HG02759 (cell line): Measurements from ENCODE around the gene XRCC1.
"Not testable (repeated sequence)": the region's sequence is repeated elsewhere in the genome, so short reads cannot be mapped to it uniquely, and the experiment has no call there.

Source experiments
- ATAC-seq: cut with Tn5 transposase; IDR thresholded peaks from one replicate; pipeline ENCODE4 v1.9.1; 2021; ENCODE audit warnings: mild to moderate bottlenecking, moderate library complexity; ENCODE audit not compliant: unreplicated experiment

Gene XRCC1

DNA sequence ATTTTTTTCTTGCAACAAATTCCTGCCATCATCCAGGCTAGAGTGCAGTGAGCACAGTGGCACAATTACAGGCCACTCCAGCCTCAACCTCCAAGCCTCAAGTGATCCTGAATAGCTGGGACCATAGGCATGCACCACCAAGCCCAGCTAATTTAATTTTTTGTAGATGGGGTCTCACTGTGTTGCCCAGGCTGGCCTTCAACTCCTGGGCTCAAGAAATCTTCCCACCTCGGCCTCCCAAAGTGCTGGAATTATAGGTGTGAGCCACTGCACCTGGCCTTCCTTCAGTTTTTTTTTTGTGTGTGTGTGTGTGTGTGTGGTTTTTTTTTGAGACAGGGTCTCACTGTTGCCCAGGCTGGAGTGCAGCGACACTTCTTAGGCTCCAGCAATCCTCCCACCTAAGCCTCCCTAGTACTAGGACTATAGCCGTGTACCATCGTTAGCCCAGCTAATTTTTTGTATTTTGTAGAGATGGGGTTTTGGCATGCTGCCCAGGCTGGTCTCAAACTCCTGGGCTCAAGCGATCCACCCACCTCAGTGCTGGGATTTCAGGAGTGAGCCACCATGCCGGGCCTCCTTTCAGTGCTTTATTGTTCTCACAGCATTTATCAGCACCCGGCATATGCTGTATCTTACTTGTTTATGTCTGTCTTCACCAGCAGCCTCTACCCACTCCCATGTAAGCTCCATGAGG, 30.7 kb upstream of the XRCC1 start:
- no peak for ATAC-seq

DNA sequence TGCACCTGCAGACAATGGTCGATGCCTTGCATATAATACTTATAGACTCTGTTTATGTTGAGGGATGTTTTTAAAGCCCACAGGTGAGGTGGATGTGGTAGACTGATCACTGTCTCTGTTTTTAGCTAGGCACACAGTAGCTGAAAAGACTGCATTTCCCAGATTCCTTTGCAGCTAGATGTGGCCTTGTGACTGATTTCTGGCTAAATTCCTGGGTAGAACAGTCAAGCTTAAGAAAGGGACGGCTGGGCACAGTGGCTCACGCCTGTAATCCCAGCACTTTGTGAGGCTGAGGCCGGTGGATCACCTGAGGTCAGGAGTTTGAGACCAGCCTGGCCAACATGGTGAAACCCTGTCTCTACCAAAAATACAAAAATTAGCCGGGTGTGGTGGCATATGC, 25.0 kb upstream of the XRCC1 start:
- not testable (repeated sequence) for ATAC-seq

- no peak for ATAC-seq
Measured at GRCh38 chr19:43599635-43600295, 24.4 kb upstream of the XRCC1 start.

DNA sequence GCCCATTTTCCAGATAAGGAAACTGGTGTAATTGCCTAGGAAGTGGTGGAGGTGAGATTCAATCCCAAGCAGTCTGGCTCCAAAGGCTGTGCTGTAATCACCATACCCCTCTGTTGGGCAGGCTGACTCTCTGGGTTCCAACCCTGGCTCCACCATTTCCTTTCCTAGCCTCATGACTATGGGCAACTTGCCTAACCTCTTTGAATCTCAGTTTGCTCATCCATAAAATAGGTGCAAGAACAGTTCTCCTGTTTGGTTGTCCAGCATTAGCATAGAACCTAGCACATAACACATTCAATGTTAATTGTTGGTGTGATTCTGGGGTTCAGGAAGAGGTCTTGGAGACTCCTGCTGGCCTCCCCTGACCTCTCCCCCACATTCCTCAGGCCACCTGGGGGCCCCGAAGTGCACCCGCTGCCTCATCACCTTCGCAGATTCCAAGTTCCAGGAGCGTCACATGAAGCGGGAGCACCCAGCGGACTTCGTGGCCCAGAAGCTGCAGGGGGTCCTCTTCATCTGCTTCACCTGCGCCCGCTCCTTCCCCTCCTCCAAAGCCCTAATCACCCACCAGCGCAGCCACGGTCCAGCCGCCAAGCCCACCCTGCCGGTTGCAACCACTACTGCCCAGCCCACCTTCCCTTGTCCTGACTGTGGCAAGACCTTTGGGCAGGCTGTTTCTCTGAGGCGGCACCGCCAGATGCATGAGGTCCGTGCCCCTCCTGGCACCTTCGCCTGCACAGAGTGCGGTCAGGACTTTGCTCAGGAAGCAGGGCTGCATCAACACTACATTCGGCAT, 23.3 kb upstream of the XRCC1 start:
- ATAC-seq = no peak

DNA sequence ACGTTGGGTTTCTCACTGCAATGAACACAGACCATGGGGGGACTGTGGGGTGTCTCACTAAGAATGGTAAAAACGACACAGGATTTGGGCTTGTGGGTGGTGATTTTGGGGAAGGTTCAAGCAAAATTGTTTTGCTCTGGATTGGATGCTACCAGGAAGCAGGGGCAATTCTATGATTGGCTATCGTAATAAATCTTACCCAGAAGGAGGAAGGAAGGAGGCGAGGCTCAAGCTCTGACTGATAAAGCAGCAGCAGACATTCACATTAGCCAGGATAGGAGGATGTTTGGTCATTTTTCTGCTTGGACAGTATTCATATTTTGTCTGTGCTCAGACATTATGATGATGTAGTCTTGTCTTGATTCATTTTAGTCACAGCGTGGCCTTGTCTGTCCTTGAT, 22.5 kb upstream of the XRCC1 start:
- no peak for ATAC-seq

DNA sequence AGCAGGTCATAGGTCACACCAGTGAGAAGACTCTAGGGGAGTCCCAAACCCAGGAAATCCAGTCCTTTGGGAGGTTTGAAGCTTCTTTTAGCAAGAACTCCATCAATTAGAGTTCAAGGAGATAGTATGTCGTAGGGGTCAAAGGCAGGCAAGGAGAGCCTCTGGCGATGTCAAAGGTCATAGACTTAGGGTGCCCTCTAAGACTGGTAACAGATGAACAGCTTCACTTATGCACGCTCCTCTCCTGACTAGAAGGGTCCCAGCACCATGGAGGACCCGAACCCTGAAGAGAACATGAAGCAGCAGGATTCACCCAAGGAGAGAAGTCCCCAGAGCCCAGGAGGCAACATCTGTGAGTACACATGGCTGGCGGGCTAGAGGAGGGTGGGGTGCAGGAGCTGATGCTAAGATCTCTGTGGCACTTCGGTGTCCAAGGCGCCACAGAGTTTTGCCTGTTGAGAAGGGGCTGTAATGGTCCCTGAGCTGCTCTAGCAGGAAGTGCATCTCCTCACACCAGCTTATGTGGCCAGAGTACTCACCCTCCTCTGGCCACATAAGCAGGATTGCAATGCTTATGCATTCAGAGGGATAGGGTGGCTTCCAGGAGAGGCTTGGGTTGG, 21.6 kb upstream of the XRCC1 start:
- no peak for ATAC-seq

- ATAC-seq = peak; percentile 89
Measured at GRCh38 chr19:43595999-43596841, 20.9 kb upstream of the XRCC1 start, which contains the start of the genes IRGQ and ZNF576. Gene IRGQ (minus strand): TSS chr19:43596134. CDS start chr19:43595338, 796 bp downstream. Gene ZNF576 (plus strand): TSS chr19:43596595. CDS start chr19:43597109, 514 bp downstream.

- ATAC-seq = peak; percentile 9
Measured at GRCh38 chr19:43595605-43595998, 20.3 kb upstream of the XRCC1 start.

DNA sequence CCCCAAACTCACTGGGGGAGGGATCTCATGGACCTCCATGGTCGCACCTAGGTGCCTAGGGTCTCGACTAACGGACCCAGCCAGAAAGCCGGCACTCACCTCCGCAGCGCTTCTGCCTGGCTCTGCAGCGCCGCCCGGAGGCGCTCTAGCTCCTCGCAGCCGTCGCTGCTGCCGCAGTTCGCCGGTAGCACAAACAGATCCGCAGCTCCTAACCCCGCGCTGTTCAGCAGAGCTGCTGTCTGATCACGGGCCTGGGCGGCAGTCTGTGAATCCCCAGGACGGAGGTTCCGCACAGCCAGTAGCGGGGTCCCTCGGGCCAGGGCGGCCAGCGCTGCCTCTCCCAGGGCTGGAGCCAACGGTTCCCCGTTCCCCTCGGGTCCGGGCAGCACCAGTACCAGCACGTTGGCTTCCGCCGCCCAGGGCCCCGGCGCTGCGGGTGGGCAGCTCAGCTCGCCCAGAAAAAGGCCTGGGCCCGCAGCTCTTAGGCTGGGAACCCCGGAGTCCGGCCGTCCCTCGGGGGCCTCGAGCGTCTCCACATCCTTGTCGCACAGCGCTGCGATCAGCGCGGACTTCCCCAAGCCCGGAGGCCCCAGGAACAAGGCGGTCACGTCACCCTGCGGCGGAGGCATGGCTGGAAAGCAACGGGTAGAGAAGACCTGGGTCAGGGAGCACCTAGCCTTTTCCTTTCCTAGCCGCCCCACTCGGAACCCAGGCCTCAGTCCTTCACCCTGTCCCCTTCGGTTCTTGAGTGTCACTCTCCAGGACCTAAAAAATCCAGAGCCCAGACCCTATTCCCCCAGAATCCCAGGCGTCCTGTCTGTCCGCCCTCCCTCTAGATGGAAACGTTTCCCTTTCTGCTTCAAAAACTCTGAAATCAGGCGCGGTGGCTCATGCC, 19.6 kb upstream of the XRCC1 start:
- peak; percentile 33 for ATAC-seq

DNA sequence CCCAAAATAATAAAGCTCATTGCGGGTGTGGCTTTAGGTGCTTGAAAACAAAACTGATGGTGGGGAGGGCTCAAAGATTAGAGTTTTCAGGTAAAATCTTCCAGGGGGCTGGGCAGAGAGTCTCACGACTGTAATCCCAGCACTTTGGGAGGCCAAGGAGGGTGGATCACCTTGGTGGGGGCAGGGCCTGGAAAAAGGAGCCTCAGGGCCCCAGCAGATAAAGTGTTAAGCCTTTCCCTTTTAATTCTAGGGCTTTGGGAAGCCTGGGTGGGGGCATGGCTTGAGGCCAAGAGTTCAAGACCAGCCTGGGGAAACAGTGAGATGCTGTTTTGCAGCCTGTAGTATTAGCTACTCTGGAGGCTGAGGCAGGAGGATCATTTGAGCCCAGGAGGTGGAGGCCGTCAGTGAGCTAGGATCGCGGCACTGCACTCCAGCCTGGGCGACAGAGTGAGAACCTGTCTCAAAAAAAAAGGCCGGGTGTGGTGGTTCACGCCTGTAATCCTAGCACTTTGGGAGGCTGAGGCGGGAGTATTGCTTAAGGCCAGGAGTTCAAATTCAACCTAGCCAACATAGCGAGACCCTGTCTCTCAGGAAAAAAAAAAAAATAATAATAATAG, 18.9 kb upstream of the XRCC1 start:
- ATAC-seq = no peak

DNA sequence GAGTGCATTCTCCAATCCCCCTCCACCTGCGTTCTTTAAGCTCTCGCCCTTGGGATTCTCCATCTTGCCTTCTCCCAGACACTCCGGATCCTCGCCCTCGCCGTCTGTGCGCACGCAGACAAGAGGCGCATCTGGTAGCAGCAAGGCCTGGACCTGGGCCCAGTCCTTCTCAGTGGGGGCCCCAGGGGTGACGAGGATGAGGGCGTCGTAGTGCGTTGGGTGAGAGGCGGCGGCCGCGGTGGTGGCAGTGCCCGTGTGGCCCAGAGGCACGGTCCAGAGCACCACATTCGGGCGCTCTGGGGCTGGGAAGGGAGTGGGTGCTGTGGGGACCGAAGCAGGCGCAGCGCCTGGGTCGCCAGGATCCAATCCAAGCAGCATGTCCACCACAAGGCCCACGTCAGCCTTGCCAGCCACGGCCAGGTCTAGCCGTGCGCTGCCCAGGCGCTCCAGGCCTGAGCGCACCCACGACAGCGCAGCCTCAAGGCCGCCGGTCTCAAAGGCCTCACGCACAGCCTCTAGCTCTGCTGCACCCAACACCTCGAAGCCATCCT, 17.5 kb upstream of the XRCC1 start:
- no peak for ATAC-seq

- ATAC-seq = no peak
Measured at GRCh38 chr19:43591904-43592772, 16.8 kb upstream of the XRCC1 start.

GRCh38 chr19:43589678-43590077, 14.4 kb upstream of the XRCC1 start:
- ATAC-seq = no peak

- ATAC-seq = no peak
Measured at GRCh38 chr19:43589277-43589676, 13.9 kb upstream of the XRCC1 start.

DNA sequence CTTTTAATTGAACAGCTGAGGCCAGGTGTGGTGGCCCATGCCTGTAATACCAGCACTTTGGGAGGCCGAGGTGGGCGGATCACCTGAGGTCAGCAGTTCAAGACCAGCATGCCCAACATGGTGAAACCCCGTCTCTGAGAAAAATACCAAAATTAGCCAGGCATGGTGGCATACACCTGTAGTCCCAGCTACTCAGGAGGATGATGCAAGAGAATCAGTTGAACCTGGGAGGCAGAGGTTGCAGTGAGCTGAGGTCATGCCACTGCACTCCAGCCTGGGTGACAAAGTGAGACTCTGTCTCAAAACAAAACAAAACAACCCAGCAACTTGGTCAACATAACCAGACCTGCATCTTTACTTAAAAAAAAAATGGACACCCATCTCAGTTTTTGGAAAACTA, 11.7 kb upstream of the XRCC1 start:
- ATAC-seq = not testable (repeated sequence)

DNA sequence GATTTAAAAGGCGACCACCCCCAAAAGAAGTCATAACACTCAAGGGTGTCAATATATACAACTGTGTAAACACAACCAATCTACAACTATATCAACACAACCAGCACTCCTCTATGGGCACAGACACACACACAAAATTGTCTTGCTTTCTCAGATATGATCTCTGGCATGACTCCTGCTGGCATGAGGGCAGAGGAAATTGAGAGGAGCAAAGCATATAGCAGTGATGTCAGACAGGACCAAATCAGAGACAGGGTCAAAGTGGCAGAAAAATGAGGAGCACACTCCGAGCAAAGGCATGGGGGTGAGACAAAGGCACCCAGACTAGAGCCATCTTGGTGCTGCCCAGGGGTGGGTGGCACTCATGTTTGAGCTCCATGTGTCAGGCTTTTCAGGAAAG, 11.0 kb upstream of the XRCC1 start:
- no peak for ATAC-seq

- peak; percentile 42 for ATAC-seq
Measured at GRCh38 chr19:43584484-43584883, 9.2 kb upstream of the XRCC1 start.

GRCh38 chr19:43582495-43582894, 7.2 kb upstream of the XRCC1 start:
- ATAC-seq = no peak
